Activated CD8-positive, alpha-beta memory T cell treated with anti-CD3 and anti-CD28 coated beads, Interleukin-2, amount 50 U/mL, for 4 hours (primary cell): ENCODE measurements around the gene CCDC9B.

ENCODE experiments used
- DNase-seq: peaks from one replicate; pipeline ENCODE4 v3.0.0-alpha.2; 2020

CCDC9B gene

GRCh38 chr15:40365016-40365415 is 24.3 kb upstream of the CCDC9B start:
- DNase-seq: no peak

- DNase-seq: no peak
Observed at GRCh38 chr15:40364251-40364650, 23.5 kb upstream of the CCDC9B start.

GRCh38 chr15:40363611-40364010 is 22.9 kb upstream of the CCDC9B start:
- DNase-seq: no peak

- no peak for DNase-seq
Observed at GRCh38 chr15:40361640-40362039, 20.9 kb upstream of the CCDC9B start.

GRCh38 chr15:40360015-40360414 is 19.3 kb upstream of the CCDC9B start:
- DNase-seq: no peak

DNA sequence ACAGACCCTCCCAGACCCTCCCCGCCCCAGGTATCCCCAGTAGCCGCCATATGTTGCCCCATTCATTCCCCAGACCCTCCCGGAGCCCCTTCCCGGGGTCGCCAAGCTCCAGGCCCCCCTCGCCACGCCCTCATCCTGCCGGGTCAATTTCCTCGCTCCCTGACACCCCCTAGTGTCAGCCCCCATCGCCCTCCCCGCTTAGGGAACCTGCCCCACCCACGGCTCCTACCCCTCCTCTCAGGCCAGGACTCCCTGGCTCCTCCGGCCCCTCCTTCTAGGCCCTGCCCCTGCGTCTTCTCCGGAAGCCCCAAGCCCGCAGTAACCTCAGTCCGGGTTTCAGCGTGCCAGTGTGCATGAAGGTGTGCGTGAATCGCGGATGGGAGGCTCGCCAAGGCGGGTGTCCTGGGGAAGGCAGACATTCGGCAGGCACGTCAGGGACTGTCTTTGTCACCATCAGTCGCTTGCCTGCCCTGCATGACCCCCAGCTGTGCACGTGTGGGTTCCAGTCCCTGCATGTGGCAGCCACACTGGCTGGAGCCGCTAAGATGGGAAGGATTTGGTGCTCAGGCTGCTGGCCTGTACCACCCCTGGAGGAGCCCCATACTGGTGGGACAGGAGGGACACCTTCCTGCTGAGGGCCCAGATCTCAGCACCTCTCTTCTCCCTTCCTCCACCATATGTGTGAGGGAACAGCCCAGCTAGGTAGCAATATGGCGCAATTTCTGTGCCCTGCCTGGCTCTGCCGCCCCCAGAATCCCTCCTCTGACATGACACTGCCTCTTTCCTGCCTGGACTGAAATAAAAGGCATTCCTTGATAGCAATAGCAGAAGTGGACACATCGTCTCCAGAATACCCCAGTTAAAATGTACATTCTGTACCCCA is 18.0 kb upstream of the CCDC9B start:
- peak; percentile 55 for DNase-seq

DNA sequence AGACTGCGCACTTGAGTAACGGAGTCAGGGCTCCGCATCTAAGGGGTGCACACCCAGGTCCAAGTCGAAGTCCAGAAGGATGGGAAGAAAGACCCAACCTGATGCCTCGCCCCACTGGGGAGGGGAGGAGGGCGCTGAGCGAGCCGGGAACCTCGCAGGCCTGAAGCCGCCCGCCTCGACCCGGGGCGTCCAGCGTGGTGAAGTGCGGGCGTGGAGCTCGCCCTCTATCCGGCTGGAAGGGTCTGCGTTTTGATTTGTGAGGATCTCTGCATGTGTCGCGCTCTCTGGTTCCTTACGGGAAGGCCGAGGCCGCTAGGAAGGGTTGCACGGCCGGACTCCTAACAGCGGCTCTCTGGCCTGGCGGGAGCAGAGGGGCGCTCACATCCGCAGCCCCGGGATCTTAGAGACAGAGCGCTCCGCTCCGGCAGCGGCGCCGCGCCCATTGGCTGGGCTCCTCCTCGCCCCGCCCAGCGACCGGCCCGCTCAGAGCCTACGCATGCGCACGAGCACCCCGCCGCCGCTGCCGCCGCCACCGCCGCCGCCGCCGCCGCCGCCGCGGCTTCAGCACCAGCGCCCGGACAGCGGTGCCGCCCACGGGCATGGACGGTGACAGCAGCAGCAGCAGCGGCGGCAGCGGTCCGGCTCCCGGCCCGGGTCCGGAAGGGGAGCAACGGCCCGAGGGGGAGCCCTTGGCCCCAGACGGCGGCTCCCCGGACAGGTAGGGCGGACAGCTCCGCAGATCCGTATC is 17.2 kb upstream of the CCDC9B start, which contains the start of gene DISP2:
DISP2 (plus strand) TSS at position 497 of the 748 bp plus-strand sequence; CDS start at position 600, 103 bp downstream.
- DNase-seq: peak; percentile 86

DNA sequence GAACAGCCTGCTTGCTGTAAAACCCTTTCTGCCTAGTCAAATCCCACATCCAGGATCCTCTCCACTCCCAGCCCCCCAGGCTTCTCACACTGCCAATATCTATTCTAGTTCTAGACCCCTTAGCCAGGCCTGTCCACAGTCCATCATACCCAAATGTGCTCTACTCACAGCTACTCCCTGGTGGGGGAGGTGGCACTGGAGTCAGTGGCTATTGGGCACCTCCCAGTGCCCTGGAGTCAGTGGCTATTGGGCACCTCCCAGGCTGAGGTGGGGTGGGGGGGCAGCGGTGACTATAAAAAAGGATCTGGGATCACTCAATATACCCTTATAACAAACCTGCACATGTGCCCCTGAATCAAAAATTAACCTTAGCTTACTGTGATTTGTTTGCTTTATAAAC is 16.5 kb upstream of the CCDC9B start:
- no peak for DNase-seq

- no peak for DNase-seq
Observed at GRCh38 chr15:40355976-40356585, 15.3 kb upstream of the CCDC9B start.

- no peak for DNase-seq
Observed at GRCh38 chr15:40354408-40355171, 13.9 kb upstream of the CCDC9B start.

- DNase-seq: no peak
Observed at GRCh38 chr15:40353697-40354096, 13.0 kb upstream of the CCDC9B start.

DNA sequence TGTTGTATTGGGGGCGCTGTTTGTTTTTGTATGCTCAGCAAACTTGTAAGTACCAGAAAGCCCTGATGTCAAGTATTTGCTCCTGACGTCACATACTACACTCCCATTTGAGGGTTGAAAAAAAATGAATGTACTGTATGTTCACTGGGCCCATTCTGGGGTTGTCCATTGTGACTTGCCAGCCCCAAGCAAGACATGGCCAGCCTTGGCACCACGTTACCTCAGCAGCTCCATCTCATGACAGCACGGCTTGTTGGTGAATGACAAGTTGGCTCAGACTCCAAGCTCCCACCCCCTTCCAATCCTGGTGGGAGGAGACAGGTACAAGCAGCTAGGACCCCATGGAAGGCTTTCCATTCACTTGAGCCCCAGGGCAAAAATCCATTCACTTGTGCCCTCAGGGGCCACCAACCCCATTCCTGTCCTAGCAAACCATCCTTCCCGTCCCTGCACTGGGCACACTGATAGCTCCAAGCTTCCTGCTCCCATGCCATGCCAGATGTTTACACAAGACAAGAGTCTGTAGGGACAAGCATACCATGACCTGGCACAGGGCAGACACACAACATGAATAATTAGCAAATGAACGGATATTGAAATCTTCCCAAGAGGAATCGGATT is 11.7 kb upstream of the CCDC9B start:
- no peak for DNase-seq

DNA sequence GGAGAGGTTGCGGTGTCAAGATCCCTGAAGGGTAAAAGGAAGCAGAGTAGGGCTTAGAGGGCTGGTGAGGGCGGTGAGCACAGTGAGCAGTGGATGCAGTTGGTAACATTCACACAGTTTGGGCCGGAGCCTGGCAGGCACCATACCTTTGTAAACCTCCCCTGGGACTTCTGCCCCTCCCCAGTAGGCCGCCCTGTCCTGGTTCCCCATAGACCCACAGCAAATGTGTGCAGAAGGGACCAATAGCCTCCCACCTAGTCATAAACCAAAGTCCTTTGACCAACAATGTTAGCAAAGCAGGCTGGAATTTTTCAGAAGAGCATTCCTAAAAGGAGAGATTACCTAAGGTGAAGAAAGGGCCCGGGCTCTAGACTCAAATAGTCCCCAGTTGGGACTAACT is 8.4 kb upstream of the CCDC9B start:
- DNase-seq: no peak

GRCh38 chr15:40348474-40348870 is 7.7 kb upstream of the CCDC9B start:
- DNase-seq: no peak

DNA sequence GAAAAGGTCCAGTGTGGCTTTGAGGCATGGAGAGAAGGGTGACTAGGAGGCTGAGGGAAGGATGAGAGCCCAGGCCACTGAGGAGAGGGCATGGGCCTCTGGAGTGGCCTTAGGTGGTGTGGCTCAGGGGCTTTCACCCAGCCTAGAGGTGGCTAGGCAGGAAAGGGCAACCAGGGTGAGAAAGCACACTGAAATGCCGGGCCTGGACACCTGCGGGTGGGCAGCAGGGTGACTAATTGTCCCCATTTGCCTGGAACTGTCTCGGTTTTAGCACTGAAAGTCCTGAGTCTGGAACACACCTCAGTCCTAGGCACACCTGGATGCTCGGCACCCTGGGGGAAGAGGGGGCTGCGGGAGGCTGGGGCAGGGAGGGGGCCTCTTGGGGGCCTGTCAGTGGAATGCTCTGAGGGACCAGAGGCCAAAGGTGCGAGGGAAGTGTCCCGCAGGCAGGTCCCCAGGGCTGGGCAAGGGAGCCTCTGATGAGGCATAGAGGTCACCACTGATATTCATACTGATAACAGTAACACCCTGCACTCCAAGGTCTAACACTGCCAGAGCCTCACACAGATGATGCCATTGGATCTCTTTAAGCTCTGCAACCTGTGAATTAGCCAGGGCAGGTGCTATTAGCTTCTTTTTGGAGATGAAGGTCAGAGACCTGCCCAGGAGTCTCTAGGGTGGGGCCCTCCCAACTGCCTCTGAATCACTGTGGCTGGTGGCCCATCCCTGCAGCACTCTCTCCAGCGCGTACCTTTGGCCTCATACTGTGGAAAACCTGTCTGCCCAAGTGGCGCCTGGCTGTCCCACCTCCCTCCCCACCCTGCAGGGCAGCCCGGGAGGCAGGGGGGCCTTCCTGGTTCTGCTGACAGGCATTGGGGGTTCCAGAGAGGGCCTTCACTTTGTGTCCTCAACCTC is 7.1 kb upstream of the CCDC9B start:
- no peak for DNase-seq

DNA sequence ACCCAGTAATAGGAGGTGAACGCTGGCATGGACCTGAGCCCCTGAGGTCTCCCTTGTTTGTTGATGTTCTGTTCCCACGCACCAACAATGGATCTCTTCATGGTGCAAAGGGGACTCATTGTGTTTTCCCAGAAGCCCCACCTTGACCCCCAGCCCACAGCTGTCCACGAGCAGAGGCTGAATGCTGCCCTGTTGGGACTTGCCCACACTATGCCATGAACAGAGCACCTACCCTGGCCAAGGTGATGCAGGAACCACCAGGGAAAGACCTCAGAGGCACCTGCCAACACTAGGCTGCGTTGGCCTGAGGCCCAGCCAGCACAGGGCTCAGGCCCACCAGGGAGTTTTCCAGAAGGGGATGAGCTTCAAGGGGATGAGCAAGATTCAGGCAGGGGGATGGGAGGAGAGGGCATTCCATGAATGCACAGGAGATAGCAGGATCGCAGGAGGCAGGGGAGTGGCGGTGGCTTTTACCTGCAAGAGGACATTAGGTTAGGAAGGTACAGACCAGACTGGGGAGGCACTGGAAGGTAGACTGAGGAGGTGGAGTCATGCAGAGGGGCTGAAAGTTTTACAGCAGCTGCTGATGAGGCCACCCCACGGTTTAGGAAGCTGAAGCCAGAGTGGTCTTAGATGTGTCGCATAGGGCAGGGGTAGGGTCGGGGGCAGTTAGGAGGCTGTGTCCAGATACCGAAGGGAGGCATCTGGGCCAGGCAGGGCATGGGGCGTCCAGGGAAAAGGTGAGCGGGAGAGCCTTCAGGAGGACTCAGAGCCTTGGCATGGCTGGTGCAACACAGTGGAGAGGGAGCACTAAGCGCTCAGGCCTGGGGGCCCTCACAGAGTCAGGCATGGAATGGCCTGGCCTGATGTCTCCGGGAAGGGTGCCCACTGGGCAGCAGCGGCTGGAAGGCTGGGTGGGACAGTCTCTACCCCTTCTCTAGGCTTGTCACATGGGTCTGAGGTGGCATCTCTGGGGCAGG is 6.1 kb upstream of the CCDC9B start:
- no peak for DNase-seq

DNA sequence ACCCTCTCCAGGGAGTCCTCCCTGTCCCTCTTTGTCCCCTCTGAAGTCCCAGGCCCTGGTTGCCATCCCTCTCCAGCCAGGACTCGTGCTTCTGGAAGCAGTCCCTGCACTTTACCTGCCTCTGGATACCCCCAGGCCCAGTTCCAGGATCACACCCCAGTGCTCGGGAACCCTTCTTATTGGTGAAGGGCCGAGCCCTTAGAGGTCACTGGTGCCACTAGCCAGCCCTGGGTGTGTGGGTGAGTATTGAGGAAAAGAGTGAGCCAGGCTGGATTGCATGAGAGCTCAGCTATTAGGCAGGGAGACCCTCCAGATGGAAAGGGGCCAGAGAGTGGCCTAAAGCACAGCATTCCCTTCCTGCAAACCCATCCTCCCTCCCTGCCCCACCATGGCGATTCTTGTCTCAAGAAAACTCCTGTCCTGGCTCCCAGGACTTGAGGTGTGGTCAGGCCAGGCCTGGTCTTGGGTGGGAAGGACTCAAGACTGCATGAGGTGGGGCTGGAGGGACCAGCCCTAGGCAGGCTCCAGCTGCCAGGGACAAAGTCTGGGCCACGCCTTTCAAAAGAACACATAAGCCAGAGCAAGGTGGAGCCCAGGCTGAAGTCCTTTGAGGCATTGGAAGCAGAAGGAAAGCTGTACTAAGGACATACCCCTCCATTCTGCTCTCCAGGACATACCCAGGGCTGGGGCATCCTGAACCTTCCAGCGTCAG is 5.3 kb upstream of the CCDC9B start:
- no peak for DNase-seq

DNA sequence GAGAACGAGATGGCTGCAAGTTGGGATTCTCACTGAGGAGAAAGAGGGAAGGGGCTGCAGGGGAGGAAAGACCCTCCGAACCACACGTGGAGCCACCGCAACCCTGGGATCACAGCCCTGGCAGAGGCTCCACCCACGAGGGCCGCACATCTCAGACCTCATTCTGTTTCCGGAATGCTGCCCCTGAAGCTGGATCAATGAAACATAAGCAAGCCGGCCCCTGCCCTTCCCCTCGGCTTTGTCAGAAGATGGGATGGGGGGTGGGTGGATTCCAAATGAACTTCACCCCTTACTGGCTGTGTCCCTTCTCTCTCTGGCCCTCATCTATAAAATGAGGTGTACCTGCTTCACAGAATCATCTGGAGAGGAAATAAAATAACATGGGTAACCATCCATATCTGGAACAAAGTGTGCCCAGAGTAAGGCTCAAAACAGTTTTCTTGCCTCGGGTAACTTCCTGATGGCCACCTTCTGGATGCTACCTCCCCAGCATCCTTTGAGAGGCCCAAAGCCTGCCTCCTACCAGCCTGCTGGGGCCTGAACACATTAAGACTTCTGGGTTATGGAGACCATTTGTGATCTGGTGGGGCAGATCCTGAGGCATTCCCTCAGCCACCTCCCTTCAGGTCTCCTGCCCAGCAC is 4.6 kb upstream of the CCDC9B start:
- no peak for DNase-seq

- DNase-seq: peak; percentile 72
Observed at GRCh38 chr15:40344631-40345120, 3.9 kb upstream of the CCDC9B start.
